ENCODE results near the gene DOCK2.

The DOCK2 gene

GRCh38 chr5:169908864-169909263 is 271.8 kb downstream of the DOCK2 start:
- TF ChIP-seq TAF1 (IDR thresholded peaks at IDR 0.05; ENCODE audit: borderline replicate concordance, insufficient read depth, low read length) (no peak), POLR2AphosphoS5 (IDR thresholded peaks at IDR 0.05; ENCODE audit: low read depth, low read length) (no peak), FOXP2 (optimal IDR thresholded peaks at IDR 0.05; ENCODE audit: borderline replicate concordance, extremely low read depth, extremely low read length, insufficient read depth) (no peak), SIN3A (IDR thresholded peaks at IDR 0.05; ENCODE audit: borderline replicate concordance, insufficient read depth, low read length) (no peak)
- TF ChIP-seq, protein P1, sequence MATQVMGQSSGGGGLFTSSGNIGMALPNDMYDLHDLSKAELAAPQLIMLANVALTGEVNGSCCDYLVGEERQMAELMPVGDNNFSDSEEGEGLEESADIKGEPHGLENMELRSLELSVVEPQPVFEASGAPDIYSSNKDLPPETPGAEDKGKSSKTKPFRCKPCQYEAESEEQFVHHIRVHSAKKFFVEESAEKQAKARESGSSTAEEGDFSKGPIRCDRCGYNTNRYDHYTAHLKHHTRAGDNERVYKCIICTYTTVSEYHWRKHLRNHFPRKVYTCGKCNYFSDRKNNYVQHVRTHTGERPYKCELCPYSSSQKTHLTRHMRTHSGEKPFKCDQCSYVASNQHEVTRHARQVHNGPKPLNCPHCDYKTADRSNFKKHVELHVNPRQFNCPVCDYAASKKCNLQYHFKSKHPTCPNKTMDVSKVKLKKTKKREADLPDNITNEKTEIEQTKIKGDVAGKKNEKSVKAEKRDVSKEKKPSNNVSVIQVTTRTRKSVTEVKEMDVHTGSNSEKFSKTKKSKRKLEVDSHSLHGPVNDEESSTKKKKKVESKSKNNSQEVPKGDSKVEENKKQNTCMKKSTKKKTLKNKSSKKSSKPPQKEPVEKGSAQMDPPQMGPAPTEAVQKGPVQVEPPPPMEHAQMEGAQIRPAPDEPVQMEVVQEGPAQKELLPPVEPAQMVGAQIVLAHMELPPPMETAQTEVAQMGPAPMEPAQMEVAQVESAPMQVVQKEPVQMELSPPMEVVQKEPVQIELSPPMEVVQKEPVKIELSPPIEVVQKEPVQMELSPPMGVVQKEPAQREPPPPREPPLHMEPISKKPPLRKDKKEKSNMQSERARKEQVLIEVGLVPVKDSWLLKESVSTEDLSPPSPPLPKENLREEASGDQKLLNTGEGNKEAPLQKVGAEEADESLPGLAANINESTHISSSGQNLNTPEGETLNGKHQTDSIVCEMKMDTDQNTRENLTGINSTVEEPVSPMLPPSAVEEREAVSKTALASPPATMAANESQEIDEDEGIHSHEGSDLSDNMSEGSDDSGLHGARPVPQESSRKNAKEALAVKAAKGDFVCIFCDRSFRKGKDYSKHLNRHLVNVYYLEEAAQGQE (IDR thresholded peaks at IDR 0.05; ENCODE audit: insufficient read depth in 1 of 2, low read depth in 2 of 2, low read length in 2 of 2), result no peak

DNA sequence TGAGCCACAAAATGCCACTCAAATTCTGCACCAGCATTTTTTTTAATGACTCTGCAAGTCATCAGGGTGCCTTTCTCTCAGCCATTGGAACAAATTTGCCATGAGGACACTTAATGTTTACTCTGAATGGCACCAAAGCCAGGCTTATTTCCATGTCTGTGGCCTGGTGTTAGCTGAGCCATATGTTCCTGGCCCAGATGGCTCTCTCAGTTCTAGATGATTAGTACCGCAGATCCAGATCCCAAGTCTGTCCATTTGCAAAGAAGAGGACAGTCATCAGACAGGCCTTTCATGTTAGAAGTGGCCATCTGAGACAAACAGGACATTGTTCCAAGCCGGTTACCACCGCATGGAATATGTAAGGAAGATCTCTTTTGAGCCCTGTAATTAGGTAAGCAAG is 272.9 kb downstream of the DOCK2 start:
- no peak for TF ChIP-seq SIN3A (IDR thresholded peaks at IDR 0.05; ENCODE audit: borderline replicate concordance, insufficient read depth, low read length)

- no peak for TF ChIP-seq FOXP2 (optimal IDR thresholded peaks at IDR 0.05; ENCODE audit: borderline replicate concordance, extremely low read depth, extremely low read length, insufficient read depth)
- no peak for TF ChIP-seq TAF1 (IDR thresholded peaks at IDR 0.05; ENCODE audit: borderline replicate concordance, insufficient read depth, low read length)
- no peak for TF ChIP-seq POLR2AphosphoS5 (IDR thresholded peaks at IDR 0.05; ENCODE audit: low read depth, low read length)
- TF ChIP-seq, protein P1 (IDR thresholded peaks at IDR 0.05; ENCODE audit: insufficient read depth in 1 of 2, low read depth in 2 of 2, low read length in 2 of 2), result no peak
- no peak for TF ChIP-seq SIN3A (IDR thresholded peaks at IDR 0.05; ENCODE audit: borderline replicate concordance, insufficient read depth, low read length)
These were observed 273.3 kb downstream of the DOCK2 start for GRCh38 chr5:169910393-169910792.

- TF ChIP-seq POLR2AphosphoS5 (IDR thresholded peaks at IDR 0.05; ENCODE audit: low read depth, low read length) (no peak), TAF1 (IDR thresholded peaks at IDR 0.05; ENCODE audit: borderline replicate concordance, insufficient read depth, low read length) (no peak), SIN3A (IDR thresholded peaks at IDR 0.05; ENCODE audit: borderline replicate concordance, insufficient read depth, low read length) (no peak)
- TF ChIP-seq, protein P1 (IDR thresholded peaks at IDR 0.05; ENCODE audit: insufficient read depth in 1 of 2, low read depth in 2 of 2, low read length in 2 of 2), result no peak
These were observed 274.6 kb downstream of the DOCK2 start for GRCh38 chr5:169911448-169912212.

DNA sequence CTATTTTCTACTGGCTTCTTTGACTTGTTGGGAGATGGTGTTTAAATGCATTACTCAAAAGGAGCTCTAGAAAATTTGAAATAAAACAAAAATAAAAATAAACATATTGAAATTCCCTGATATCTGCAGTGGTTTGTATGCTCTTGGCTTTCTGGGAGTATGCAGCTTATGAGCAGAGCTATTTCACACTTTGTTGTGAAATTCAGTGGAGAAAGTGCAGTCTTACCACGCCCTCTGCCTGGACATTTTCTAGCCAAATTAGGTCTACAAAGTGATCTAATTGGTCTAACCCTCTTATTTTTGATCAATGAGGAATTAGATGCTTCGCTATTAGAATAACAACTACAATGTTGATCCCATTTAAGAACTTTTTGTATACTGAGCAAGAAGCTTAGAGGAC is 276.4 kb downstream of the DOCK2 start:
- TF ChIP-seq FOXP2 (optimal IDR thresholded peaks at IDR 0.05; ENCODE audit: borderline replicate concordance, extremely low read depth, extremely low read length, insufficient read depth) (no peak), TAF1 (IDR thresholded peaks at IDR 0.05; ENCODE audit: borderline replicate concordance, insufficient read depth, low read length) (no peak), POLR2AphosphoS5 (IDR thresholded peaks at IDR 0.05; ENCODE audit: low read depth, low read length) (no peak), SIN3A (IDR thresholded peaks at IDR 0.05; ENCODE audit: borderline replicate concordance, insufficient read depth, low read length) (no peak)
- TF ChIP-seq, protein P1 (IDR thresholded peaks at IDR 0.05; ENCODE audit: insufficient read depth in 1 of 2, low read depth in 2 of 2, low read length in 2 of 2), result no peak
